NT2/D1 (cell line): Measurements from ENCODE around the gene BLM.

Experiments
- SUZ12 ChIP-seq: IDR thresholded peaks from 2 replicates; pipeline ENCODE4 v1.6.1; 2011; ENCODE audit not compliant: insufficient read length, insufficient read depth; ENCODE audit errors: extremely low read depth
- ZNF274 ChIP-seq: IDR thresholded peaks from 2 replicates; pipeline ENCODE4 v1.6.1; 2011; ENCODE audit warnings: mild to moderate bottlenecking, low read depth, low read length

DNA sequence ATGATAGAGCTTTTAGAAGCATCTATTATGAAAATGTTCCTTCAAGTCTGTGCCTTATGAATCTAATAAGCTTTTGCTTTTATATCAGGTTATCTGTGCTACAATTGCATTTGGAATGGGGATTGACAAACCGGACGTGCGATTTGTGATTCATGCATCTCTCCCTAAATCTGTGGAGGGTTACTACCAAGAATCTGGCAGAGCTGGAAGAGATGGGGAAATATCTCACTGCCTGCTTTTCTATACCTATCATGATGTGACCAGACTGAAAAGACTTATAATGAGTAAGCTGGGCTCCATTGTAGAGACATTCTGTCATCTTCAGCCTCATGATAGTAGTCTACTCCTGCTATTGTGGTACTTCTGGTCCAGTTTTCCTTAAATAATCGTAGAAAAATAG lies 73.4 kb downstream of the BLM start:
- TF ChIP-seq ZNF274 (no peak), SUZ12 (no peak)
